ENCODE measurements around the gene ZNF365. TPM values are rescaled to one million over a fixed set of nuclear protein-coding genes. Genes with fewer than 3 reads are reported as not detected.

Gene ZNF365
- total and polyA plus RNA-seq, 9 of the 15 experiments (the other 6 are each of a cell fraction or from before 2014, with no cell fraction given): 0.03 to 0.04 TPM; not detected in 7

GRCh38 chr10:62450912-62451610 lies 76.9 kb downstream of the ZNF365 start:
- CTCF ChIA-PET (ENCODE audit: low intra/inter-chr PET ratio): interaction anchor here (0.6 kb wide), 1 partner anchor 309 kb away, joined by 4 read pairs; no protein-coding TSS in a partner anchor
- in situ Hi-C loops (cut with MboI): no loop called here
- H3K27me3 ChIP-seq (ENCODE audit: control insufficient read depth in 2 of 2, insufficient read depth in 2 of 2, low read length in 2 of 2): no peaks in the 10 kb centered on the region
- POLR2A ChIA-PET: no interaction called here
- H4K20me1 ChIP-seq (replicated peaks; ENCODE audit: control insufficient read depth, insufficient read depth, low read length): no peaks in the 10 kb centered on the region
- WGBS (ENCODE audit: insufficient coverage, low coverage, missing lambda C conversion rate): 0% methylated on average over 6 of the region's 6 CpGs
- no peaks in the 10 kb centered on the region for H3K79me2 ChIP-seq (ENCODE audit: control insufficient read depth, insufficient read depth, low read length)
- no peak overlapping the region for H3K9ac ChIP-seq (ENCODE audit: insufficient read depth in 1 of 2, low read depth in 2 of 2, low read length in 2 of 2)
- H3K4me3 ChIP-seq: no peak overlapping the region
- H3K36me3 ChIP-seq (ENCODE audit: control insufficient read depth, insufficient read depth, low read length): no peaks in the 10 kb centered on the region
- DNase-seq (ENCODE audit: extremely low read depth in 1 of 4, low spot score in 3 of 4) (no peak), ATAC-seq (no peak), FAIRE-seq (no peak)
- intact Hi-C loops (cut with micrococcal nuclease): no loop called here
- no peak overlapping the region for H3K27ac ChIP-seq (ENCODE audit: extremely low read depth, low read depth, low read length)
- TF ChIP-seq ZNF184 (CRISPR knock-in tag; IDR thresholded peaks at IDR 0.05): no peak
- TF ChIP-seq KAT8 (IDR thresholded peaks at IDR 0.05; ENCODE audit: low read depth): no peak
- no peak for TF ChIP-seq CGGBP1 (CRISPR knock-in tag; IDR thresholded peaks at IDR 0.05)
- TF ChIP-seq ZBTB8A (IDR thresholded peaks at IDR 0.05; ENCODE audit: partially characterized antibody): no peak
- TF ChIP-seq ZHX1 (conservative IDR thresholded peaks at IDR 0.05; ENCODE audit: low read length): no peak
- no peak for TF ChIP-seq PTBP1 (IDR thresholded peaks at IDR 0.05; ENCODE audit: low read depth, low read length)
- no peak for TF ChIP-seq POLR2AphosphoS5 (IDR thresholded peaks at IDR 0.05; ENCODE audit: control insufficient read depth, insufficient read depth, low read depth, low read length)
- no peak for TF ChIP-seq ZNF282 (CRISPR knock-in tag; IDR thresholded peaks at IDR 0.05)
- TF ChIP-seq MECOM (CRISPR knock-in tag; IDR thresholded peaks at IDR 0.05): no peak
- no peak for TF ChIP-seq CBX2 (IDR thresholded peaks at IDR 0.05; ENCODE audit: insufficient read depth, low read length, poor library complexity, severe bottlenecking)
- H2AFZ ChIP-seq (ENCODE audit: low read depth, low read length): no peak overlapping the region
- H3K4me2 ChIP-seq (ENCODE audit: insufficient read depth, low read length): no peak overlapping the region
- H3K9me3 ChIP-seq (replicated peaks; ENCODE audit: control insufficient read depth, insufficient read depth, low read depth, low read length): no peaks in the 10 kb centered on the region
- H3K9me1 ChIP-seq (ENCODE audit: control insufficient read depth, insufficient read depth, low read length): no peaks in the 10 kb centered on the region
- no TSS peak for BruUV-seq (replicated peaks)
- no peaks in the 10 kb centered on the region for H3K4me1 ChIP-seq (replicated peaks in 1 of 2; ENCODE audit: control insufficient read depth in 2 of 2, insufficient read depth in 2 of 2, low read length in 2 of 2)
